SU-DHL-6 (cell line): ENCODE measurements around the gene PUS10.

Source experiments
- CTCF ChIP-seq: fragments of 200-600 bp; sonication (generic); IDR thresholded peaks from one replicate; pipeline ENCODE4 v1.5.1; 2017; ENCODE audit warnings: antibody characterized with exemption, mild to moderate bottlenecking, low read length, moderate library complexity; ENCODE audit not compliant: insufficient read depth, poor library complexity, severe bottlenecking
- EZH2phosphoT487 ChIP-seq: fragments of 200-600 bp; sonication (generic), shearing (Covaris generic); conservative IDR thresholded peaks from 2 replicates; pipeline ENCODE4 v1.6.1; 2018; ENCODE audit warnings: mild to moderate bottlenecking, antibody characterized with exemption, low read length, moderate library complexity, mixed read lengths

GRCh38 chr2:61045999-61046398, 27.9 kb upstream of the PUS10 start:
- TF ChIP-seq CTCF (no peak), EZH2phosphoT487 (no peak)
